HG03342 (cell line): ENCODE results near the gene AIRE.
"Not testable (repeated sequence)": the region's sequence is repeated elsewhere in the genome, so short reads cannot be mapped to it uniquely, and the experiment has no call there.

ENCODE experiments used
- ATAC-seq: cut with Tn5 transposase; IDR thresholded peaks from one replicate; pipeline ENCODE4 v1.9.1; 2021; ENCODE audit warnings: mild to moderate bottlenecking, moderate library complexity; ENCODE audit not compliant: unreplicated experiment

AIRE gene

GRCh38 chr21:44285138-44285992 lies at the start of gene AIRE:
Gene AIRE (plus strand): TSS chr21:44285876. CDS start chr21:44286007, 131 bp downstream.
- no peak for ATAC-seq

GRCh38 chr21:44240353-44240752 lies 45.3 kb upstream of the AIRE start:
- not testable (repeated sequence) for ATAC-seq

- peak; percentile 26 for ATAC-seq
Observed at GRCh38 chr21:44240842-44241241, 44.8 kb upstream of the AIRE start, which contains the start of gene ICOSLG. Gene ICOSLG (minus strand): TSS chr21:44240943. CDS start chr21:44240817, 126 bp downstream.

GRCh38 chr21:44241281-44241680 lies 44.4 kb upstream of the AIRE start:
- peak; percentile 31 for ATAC-seq

- ATAC-seq, result peak; percentile 56
Observed at GRCh38 chr21:44243980-44244379, 41.7 kb upstream of the AIRE start.

- not testable (repeated sequence) for ATAC-seq
Observed at GRCh38 chr21:44247904-44248303, 37.8 kb upstream of the AIRE start.

- ATAC-seq, result not testable (repeated sequence)
Observed at GRCh38 chr21:44249204-44250037, 36.3 kb upstream of the AIRE start.

- ATAC-seq, result no peak
Observed at GRCh38 chr21:44253832-44254710, 31.6 kb upstream of the AIRE start.

- ATAC-seq, result no peak
Observed at GRCh38 chr21:44255511-44255981, 30.1 kb upstream of the AIRE start.

GRCh38 chr21:44258056-44258725 lies 27.5 kb upstream of the AIRE start:
- no peak for ATAC-seq

- no peak for ATAC-seq
Observed at GRCh38 chr21:44259082-44259705, 26.5 kb upstream of the AIRE start.

- no peak for ATAC-seq
Observed at GRCh38 chr21:44260066-44260465, 25.6 kb upstream of the AIRE start.

GRCh38 chr21:44260791-44261631 lies 24.7 kb upstream of the AIRE start:
- ATAC-seq, result no peak

- no peak for ATAC-seq
Observed at GRCh38 chr21:44261675-44262295, 23.9 kb upstream of the AIRE start, which contains the start of gene DNMT3L. Gene DNMT3L (minus strand): TSS chr21:44261897. CDS start chr21:44261259, 638 bp downstream.

GRCh38 chr21:44262338-44263056 lies 23.2 kb upstream of the AIRE start:
- ATAC-seq, result no peak

- no peak for ATAC-seq
Observed at GRCh38 chr21:44263221-44263760, 22.4 kb upstream of the AIRE start.

GRCh38 chr21:44263768-44264167 lies 21.9 kb upstream of the AIRE start:
- ATAC-seq, result no peak
